ENCODE data around the gene DDX18. TPM values are rescaled to one million over a fixed set of nuclear protein-coding genes. Genes with fewer than 3 reads are reported as not detected.

DDX18 gene
- total and polyA plus RNA-seq, 2 of the 4 experiments (the other 2 are of a cell fraction) = 34.6 to 69.9 TPM

DNA sequence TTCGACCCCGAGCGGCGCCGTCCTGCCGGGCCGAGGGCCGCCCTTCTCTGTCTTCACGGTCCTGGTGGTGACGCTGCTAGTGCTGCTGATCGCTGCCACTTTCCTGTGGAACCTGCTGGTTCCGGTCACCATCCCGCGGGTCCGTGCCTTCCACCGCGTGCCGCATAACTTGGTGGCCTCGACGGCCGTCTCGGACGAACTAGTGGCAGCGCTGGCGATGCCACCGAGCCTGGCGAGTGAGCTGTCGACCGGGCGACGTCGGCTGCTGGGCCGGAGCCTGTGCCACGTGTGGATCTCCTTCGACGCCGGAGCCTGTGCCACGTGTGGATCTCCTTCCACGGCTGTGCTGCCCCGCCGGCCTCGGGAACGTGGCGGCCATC lies 45.0 kb downstream of the DDX18 start:
- H2AFZ ChIP-seq (replicated peaks; ENCODE audit: low read length, poor library complexity) = peak overlapping the region; percentile 33
- peaks cover 3% of the 10 kb centered on the region; the same call in 1 of the 2 replicates for H3K4me1 ChIP-seq (ENCODE audit: control insufficient read depth, insufficient read depth, low read length)
- no peak overlapping the region for H2BK5ac ChIP-seq (ENCODE audit: low read depth, low read length, poor library complexity, severe bottlenecking)
- dilution Hi-C loops (cut with HindIII; ENCODE audit: low sequenced_read_pairs, unreplicated experiment) (no loop called here), intact Hi-C loops (cut with micrococcal nuclease) (no loop called here), in situ Hi-C loops (cut with MboI; ENCODE audit: low sequenced_read_pairs) (no loop called here)
- H4K91ac ChIP-seq (ENCODE audit: insufficient read depth, low read depth, low read length) = no peak overlapping the region
- no peak overlapping the region for H4K8ac ChIP-seq (ENCODE audit: low read depth in 2 of 2, low read length in 2 of 2)
- ChIA-PET POLR2A (ENCODE audit: unreplicated experiment) (no interaction called here), CTCF (no interaction called here)
- no peak overlapping the region for H3K18ac ChIP-seq (ENCODE audit: low read depth, low read length)
- peaks cover 10% of the 10 kb centered on the region for H3K9me3 ChIP-seq (ENCODE audit: control insufficient read depth, insufficient read depth, low read length)
- H4K5ac ChIP-seq (ENCODE audit: low read depth, low read length) = no peak overlapping the region
- no peak overlapping the region for H2BK20ac ChIP-seq (ENCODE audit: low read depth, low read length)
- no peak overlapping the region for H2AK9ac ChIP-seq (replicated peaks; ENCODE audit: low read depth, low read length, poor library complexity)
- no peak for TF ChIP-seq BHLHE40 (IDR thresholded peaks at IDR 0.05; ENCODE audit: low read depth, low read length)
- TF ChIP-seq, protein P1, sequence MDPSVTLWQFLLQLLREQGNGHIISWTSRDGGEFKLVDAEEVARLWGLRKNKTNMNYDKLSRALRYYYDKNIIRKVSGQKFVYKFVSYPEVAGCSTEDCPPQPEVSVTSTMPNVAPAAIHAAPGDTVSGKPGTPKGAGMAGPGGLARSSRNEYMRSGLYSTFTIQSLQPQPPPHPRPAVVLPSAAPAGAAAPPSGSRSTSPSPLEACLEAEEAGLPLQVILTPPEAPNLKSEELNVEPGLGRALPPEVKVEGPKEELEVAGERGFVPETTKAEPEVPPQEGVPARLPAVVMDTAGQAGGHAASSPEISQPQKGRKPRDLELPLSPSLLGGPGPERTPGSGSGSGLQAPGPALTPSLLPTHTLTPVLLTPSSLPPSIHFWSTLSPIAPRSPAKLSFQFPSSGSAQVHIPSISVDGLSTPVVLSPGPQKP (IDR thresholded peaks at IDR 0.05; ENCODE audit: borderline replicate concordance, low read depth, low read length) = no peak
- TF ChIP-seq, protein P2, sequence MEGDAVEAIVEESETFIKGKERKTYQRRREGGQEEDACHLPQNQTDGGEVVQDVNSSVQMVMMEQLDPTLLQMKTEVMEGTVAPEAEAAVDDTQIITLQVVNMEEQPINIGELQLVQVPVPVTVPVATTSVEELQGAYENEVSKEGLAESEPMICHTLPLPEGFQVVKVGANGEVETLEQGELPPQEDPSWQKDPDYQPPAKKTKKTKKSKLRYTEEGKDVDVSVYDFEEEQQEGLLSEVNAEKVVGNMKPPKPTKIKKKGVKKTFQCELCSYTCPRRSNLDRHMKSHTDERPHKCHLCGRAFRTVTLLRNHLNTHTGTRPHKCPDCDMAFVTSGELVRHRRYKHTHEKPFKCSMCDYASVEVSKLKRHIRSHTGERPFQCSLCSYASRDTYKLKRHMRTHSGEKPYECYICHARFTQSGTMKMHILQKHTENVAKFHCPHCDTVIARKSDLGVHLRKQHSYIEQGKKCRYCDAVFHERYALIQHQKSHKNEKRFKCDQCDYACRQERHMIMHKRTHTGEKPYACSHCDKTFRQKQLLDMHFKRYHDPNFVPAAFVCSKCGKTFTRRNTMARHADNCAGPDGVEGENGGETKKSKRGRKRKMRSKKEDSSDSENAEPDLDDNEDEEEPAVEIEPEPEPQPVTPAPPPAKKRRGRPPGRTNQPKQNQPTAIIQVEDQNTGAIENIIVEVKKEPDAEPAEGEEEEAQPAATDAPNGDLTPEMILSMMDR (conservative IDR thresholded peaks at IDR 0.05; ENCODE audit: low read depth, low read length) = no peak
- peaks cover 6% of the 10 kb centered on the region; the same call in 1 of the 2 replicates for H3K9me1 ChIP-seq (ENCODE audit: insufficient read depth, low read length)
- DNase-seq (no peak), ATAC-seq (ENCODE audit: low read depth) (no peak)
- H2AK5ac ChIP-seq (ENCODE audit: low read depth, low read length) = no peak overlapping the region
- H2BK120ac ChIP-seq (ENCODE audit: low read depth, low read length) = no peak overlapping the region
- H3K27me3 ChIP-seq (ENCODE audit: control insufficient read depth, insufficient read depth, low read length) = peaks cover 7% of the 10 kb centered on the region; the same call in 1 of the 2 replicates
- no peaks in the 10 kb centered on the region for H4K20me1 ChIP-seq (ENCODE audit: insufficient read depth, low read length)
- WGBS, 2 experiments (ENCODE audit: extremely low coverage in 2 of 2, insufficient read length in 1 of 2) = 69% methylated on average over 23 of the region's 44 CpGs; no CpG with 5 or more reads in 1 of the 2 experiments
- no peak overlapping the region for H3K9ac ChIP-seq (ENCODE audit: low read depth, low read length)
- no peak overlapping the region for H3K27ac ChIP-seq (ENCODE audit: insufficient read depth, low read length)
- no peak overlapping the region for H3K4me2 ChIP-seq (ENCODE audit: low read depth, low read length)
- no peak overlapping the region for H3K4me3 ChIP-seq (ENCODE audit: insufficient read depth, low read depth, low read length)
- no peak overlapping the region for H2BK15ac ChIP-seq (ENCODE audit: low read depth, low read length)
- no peak overlapping the region for H3K14ac ChIP-seq (replicated peaks; ENCODE audit: low read depth, low read length)
- no peak overlapping the region for H3K56ac ChIP-seq (ENCODE audit: extremely low read depth, insufficient read depth, low read length)
- H3K23ac ChIP-seq (ENCODE audit: low read depth, low read length) = no peak overlapping the region
- no peaks in the 10 kb centered on the region for H3K36me3 ChIP-seq (ENCODE audit: control insufficient read depth, insufficient read depth, low read length)
- no TSS peak for BruUV-seq (replicated peaks)
- no peak overlapping the region for H3K4ac ChIP-seq (ENCODE audit: low read depth, low read length)
- H3K79me1 ChIP-seq (ENCODE audit: low read depth in 1 of 2, low read length in 2 of 2) = no peaks in the 10 kb centered on the region
